ENCODE results near the gene F2R. TPM values are rescaled to one million over a fixed set of nuclear protein-coding genes. Genes with fewer than 3 reads are reported as not detected.
A peak's percentile ranks its signal among the peaks of the same experiment; 100 is the strongest.

The F2R gene
- total and polyA plus RNA-seq, 5 experiments from 2014 or later: 0.65 to 37.3 (median 1.2) TPM

DNA sequence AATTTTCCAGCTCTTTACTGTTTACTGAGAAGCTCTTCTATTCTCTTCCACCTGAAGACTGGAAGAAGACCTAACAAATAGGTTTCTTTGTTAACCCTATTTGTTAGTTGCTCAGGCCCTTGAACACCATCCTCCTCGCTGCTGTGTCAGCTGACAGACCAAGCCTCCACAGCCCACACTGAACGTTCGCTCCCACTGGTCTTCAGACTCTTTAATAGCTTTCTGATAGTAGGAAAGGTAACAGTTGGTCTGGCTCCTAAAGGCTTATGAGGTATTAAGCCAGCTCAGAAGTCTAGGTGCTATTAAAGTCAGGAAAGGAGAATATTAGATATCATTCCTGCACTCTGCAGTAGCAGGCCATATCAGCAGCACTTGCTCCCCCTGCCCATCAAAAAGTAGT lies 23.3 kb upstream of the F2R start:
- H3K27me3 Mint-ChIP-seq: no peaks in the 10 kb centered on the region
- no peaks in the 10 kb centered on the region for H3K9me3 Mint-ChIP-seq
- no peaks in the 10 kb centered on the region for H3K4me1 Mint-ChIP-seq
- no peak for DNase-seq
- no peak overlapping the region for H3K4me3 Mint-ChIP-seq
- no peak for ATAC-seq
- POLR2A ChIA-PET: no interaction called here
- H3K36me3 Mint-ChIP-seq: peaks cover 15 to 84% (median 47%) of the 10 kb centered on the region in 3 donors
- peak overlapping the region in 1 of 10 donors; percentile 27 for H3K27ac Mint-ChIP-seq

DNA sequence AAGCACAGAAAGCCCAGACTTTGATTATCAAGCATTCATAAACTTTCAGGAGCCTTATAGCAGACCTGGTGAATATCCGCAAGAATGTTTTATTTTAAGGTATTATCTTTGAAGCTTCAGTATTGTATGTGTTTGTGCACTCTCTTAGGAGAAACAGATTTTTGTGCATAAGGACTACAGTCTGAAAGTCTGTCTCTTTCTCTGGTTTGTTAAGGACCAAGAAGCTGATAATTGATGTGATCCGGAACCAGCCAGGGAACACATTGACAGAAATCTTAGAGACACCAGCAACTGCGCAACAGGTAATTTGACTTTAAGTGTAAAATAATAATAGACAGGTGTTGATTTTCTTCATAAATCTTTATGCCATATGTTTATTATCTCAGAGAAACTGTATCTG lies 22.8 kb upstream of the F2R start:
- H3K36me3 Mint-ChIP-seq: peaks cover 16 to 82% (median 45%) of the 10 kb centered on the region in 3 donors

DNA sequence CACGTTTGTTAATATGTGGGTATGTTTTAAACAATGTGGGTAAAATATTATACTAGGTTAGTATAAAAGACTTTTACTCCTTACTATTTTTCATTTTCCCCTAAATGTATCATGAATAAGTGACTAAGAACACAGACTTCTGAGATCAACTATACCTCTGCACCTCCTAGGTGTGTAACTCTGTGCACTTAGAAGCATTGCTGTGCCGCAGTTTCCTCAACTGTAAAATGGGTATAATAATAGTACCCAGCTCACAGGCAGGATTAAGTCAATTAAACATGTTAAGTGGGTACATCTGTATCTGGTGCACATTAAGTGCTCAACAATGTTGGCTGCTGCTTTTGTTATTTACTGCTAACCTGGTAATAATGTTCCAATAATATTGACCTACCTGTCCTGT lies 21.6 kb upstream of the F2R start:
- H3K4me1 Mint-ChIP-seq: no peaks in the 10 kb centered on the region
- no peak for ATAC-seq
- POLR2A ChIA-PET: no interaction called here
- H3K27me3 Mint-ChIP-seq: no peaks in the 10 kb centered on the region
- peaks cover 16 to 81% (median 47%) of the 10 kb centered on the region in 3 donors for H3K36me3 Mint-ChIP-seq
- no peak overlapping the region for H3K27ac Mint-ChIP-seq
- no peak overlapping the region for H3K4me3 Mint-ChIP-seq
- no peak for DNase-seq
- no peaks in the 10 kb centered on the region for H3K9me3 Mint-ChIP-seq

More for the DNA sequence above, 22.8 kb upstream of the F2R start:
- H3K27me3 Mint-ChIP-seq: no peaks in the 10 kb centered on the region
- ATAC-seq (no peak), DNase-seq (no peak)
- no peak overlapping the region for H3K4me3 Mint-ChIP-seq
- no peaks in the 10 kb centered on the region for H3K9me3 Mint-ChIP-seq
- POLR2A ChIA-PET: no interaction called here
- no peak overlapping the region for H3K27ac Mint-ChIP-seq
- no peaks in the 10 kb centered on the region for H3K4me1 Mint-ChIP-seq

DNA sequence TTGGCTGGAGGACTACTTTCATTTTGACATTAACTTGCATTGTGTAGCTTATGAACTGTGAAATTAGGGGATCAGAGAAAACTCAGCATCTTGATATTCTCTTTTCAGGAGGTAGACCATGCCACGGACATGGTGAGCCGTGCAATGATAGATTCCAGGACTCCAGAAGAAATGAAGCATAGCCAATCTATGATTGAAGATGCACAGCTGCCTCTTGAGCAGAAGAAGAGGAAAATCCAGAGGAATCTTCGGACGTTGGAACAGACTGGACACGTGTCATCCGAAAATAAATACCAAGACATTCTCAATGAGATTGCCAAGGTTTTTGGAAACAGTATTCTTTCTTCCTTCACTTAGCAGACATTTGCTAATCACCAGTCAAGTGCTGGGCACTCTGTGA lies 20.6 kb upstream of the F2R start:
- H3K27ac Mint-ChIP-seq: no peak overlapping the region
- no peak overlapping the region for H3K4me3 Mint-ChIP-seq
- H3K27me3 Mint-ChIP-seq: no peaks in the 10 kb centered on the region
- H3K36me3 Mint-ChIP-seq: peaks cover 16 to 80% (median 41%) of the 10 kb centered on the region in 3 donors
- H3K9me3 Mint-ChIP-seq: no peaks in the 10 kb centered on the region
- DNase-seq (no peak), ATAC-seq (no peak)
- POLR2A ChIA-PET: interaction anchor here (0.6 kb wide), 1 partner anchor 126 kb away, joined by 5 read pairs; no protein-coding TSS in a partner anchor
- H3K4me1 Mint-ChIP-seq: no peaks in the 10 kb centered on the region

DNA sequence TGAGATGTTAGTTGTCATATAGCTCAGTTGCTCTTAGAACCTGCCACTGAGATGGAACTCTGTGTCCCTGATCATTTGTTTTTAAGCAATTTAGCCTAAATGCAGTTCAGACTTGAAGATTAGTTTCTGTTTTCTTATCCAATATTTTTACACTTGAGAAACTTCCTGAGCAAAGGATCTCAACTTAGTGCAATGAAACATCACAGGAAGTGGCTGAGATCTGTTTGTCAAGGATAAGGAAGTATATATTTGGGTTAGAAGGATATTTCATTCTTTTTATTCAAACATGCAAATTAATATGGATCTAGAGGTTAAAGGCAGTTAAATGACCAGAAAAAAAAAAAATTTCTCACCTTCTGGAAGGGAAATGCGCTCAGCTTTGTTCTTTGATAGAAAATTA lies 19.7 kb upstream of the F2R start:
- Mint-ChIP-seq H3K4me1 (no peaks in the 10 kb centered on the region), H3K27me3 (no peaks in the 10 kb centered on the region), H3K4me3 (no peak overlapping the region), H3K36me3 (peaks cover 23 to 82% (median 46%) of the 10 kb centered on the region in 3 donors), H3K27ac (peak overlapping the region in 1 of 10 donors; percentile 28), H3K9me3 (no peaks in the 10 kb centered on the region)
- POLR2A ChIA-PET: no interaction called here
- ATAC-seq (no peak), DNase-seq (no peak)

DNA sequence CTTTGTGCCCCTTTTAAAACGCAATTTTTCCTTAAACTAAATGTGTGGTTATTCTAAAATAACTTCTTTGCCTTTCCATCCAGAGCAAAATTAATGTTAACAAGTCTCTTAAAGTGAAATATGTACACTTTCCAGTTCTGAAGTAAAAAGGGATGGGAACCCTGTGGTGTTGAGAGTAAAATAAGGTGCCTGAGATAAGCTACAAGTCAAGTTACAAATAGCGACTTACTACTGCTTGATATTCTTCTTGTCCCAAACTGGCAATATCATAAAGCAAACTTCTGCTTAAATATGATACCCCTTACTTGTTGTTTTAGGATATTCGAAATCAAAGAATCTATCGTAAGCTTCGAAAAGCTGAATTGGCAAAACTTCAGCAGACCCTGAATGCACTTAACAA lies 18.3 kb upstream of the F2R start:
- ATAC-seq: no peak
- POLR2A ChIA-PET: no interaction called here
- Mint-ChIP-seq H3K27ac (no peak overlapping the region), H3K27me3 (no peaks in the 10 kb centered on the region), H3K9me3 (no peaks in the 10 kb centered on the region), H3K4me1 (no peaks in the 10 kb centered on the region), H3K4me3 (no peak overlapping the region), H3K36me3 (peaks cover 31 to 82% (median 57%) of the 10 kb centered on the region in 3 donors)
- DNase-seq: no peak

DNA sequence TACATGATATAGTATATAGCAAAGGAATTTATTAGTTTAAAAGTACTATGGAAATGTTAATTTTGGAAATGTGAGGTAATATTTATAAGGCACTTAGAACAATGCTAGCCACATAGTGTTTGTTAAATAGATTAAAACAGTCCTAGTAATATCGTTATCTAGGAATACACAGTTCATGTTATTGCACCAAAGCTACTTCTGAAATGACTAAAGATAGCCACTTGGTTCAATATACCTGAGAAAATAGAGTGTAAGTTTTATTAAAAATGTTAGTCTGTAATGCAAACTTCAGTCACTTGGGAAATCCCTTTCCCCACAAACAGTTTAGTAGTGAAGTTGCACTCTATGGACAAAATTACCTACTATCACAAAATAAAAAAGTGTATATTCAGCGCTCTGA lies 15.4 kb upstream of the F2R start:
- ATAC-seq: no peak
- Mint-ChIP-seq H3K4me1 (peaks cover 0 to 3% (median 0%) of the 10 kb centered on the region in 4 donors), H3K27me3 (no peaks in the 10 kb centered on the region), H3K27ac (peak overlapping the region in 1 of 10 donors; percentile 1), H3K4me3 (no peak overlapping the region), H3K9me3 (no peaks in the 10 kb centered on the region), H3K36me3 (peaks cover 27 to 74% (median 49%) of the 10 kb centered on the region in 3 donors)
- DNase-seq: no peak
- POLR2A ChIA-PET: no interaction called here

DNA sequence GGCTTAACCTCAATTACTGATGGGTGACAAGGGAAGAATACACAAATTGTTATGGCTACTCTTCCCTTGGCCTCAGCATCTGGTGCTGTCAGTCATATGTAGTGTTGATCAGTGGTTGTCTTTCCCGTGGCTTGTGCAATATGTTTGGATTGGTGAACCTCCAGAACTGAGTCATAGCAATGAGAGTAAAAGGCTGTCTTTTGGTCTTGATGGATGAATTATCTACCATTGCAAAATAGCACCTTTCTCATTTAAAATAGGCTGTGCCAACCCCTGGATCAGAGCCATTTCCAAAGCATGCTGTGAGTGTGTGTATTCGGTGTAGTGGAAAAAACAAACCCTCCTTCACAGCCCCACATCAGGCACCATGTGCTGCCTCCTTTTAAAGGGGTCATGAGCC lies 14.6 kb upstream of the F2R start:
- H3K4me1 Mint-ChIP-seq: peaks cover 0 to 5% (median 0%) of the 10 kb centered on the region in 4 donors
- H3K27me3 Mint-ChIP-seq: no peaks in the 10 kb centered on the region
- H3K36me3 Mint-ChIP-seq: peaks cover 24 to 74% (median 45%) of the 10 kb centered on the region in 3 donors

DNA sequence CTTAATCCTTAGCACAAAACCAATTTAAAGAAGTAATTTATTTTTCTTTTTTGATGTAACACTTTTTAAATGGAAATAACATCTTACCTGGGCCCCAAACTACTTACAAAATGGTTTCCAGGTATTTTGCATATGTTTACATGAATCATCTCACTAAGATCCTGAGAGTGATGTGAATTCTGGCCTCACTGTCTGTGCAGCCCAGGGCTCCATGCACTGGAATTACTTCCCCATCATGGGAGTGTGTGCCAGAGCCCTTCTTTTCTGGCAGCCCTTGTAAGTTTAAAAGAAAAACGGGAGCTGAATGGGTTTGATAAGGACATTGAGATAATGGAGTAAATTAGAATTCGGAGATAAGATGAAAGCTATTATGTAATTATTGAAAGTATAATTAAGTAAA lies 12.2 kb upstream of the F2R start:
- Mint-ChIP-seq H3K4me3 (no peak overlapping the region), H3K36me3 (peaks cover 16 to 80% (median 45%) of the 10 kb centered on the region in 3 donors), H3K4me1 (peaks cover 0 to 5% (median 0%) of the 10 kb centered on the region in 4 donors), H3K9me3 (no peaks in the 10 kb centered on the region), H3K27me3 (no peaks in the 10 kb centered on the region), H3K27ac (no peak overlapping the region)
- ATAC-seq: no peak
- no peak for DNase-seq
- POLR2A ChIA-PET: no interaction called here

More for the DNA sequence above, 14.6 kb upstream of the F2R start:
- POLR2A ChIA-PET: no interaction called here
- H3K4me3 Mint-ChIP-seq: no peak overlapping the region
- H3K9me3 Mint-ChIP-seq: no peaks in the 10 kb centered on the region
- ATAC-seq (no peak), DNase-seq (no peak)
- H3K27ac Mint-ChIP-seq: no peak overlapping the region

DNA sequence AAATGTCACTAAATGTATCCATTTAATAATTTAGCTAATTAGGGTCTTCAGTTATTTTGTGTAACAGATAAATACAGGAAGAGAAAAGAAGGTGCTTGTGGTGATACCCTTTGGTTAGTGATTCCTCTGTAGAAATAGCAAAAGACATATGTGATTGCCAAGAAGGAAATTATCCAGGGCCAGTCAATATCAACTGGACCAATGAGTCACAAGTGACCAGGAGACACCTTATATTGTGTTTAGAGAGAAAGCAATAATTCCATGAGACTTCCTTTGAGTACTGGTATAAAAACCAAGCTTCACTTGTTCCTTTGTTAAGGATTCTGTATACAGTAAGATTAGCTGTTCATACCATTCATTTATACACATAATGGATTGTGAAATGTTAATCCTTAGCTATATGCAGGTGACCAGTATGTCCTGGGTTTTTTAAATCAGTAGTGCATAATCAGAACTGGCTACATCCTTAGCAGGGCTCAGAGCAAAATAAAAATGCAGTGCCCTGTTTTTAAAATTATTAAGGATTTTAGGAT lies 11.7 kb upstream of the F2R start:
- Mint-ChIP-seq H3K4me1 (peaks cover 0 to 5% (median 0%) of the 10 kb centered on the region in 4 donors), H3K27me3 (no peaks in the 10 kb centered on the region), H3K9me3 (no peaks in the 10 kb centered on the region), H3K4me3 (no peak overlapping the region), H3K27ac (no peak overlapping the region), H3K36me3 (peaks cover 16 to 77% (median 42%) of the 10 kb centered on the region in 3 donors)
- POLR2A ChIA-PET: no interaction called here
- ATAC-seq (no peak), DNase-seq (no peak)

DNA sequence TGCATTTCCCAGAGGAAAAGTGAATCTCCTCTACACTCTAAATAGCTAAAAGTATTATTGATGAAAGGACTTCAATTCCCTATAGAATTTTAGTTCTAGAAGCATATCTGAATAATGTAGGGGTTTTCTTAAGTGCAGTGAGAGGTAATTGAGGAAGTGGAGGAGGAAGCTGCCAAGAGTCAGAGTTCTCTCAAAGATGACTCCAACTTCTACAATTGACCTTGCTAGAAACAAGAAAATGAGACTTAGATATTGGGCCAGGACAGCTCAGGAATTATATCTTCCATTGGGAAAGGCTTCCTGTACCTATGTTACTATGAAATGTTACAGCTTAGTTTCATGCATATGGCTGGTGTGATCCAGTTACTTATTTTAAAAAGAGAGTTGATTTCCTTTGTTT lies 10.4 kb upstream of the F2R start:
- Mint-ChIP-seq H3K4me1 (peaks cover 0 to 5% (median 0%) of the 10 kb centered on the region in 4 donors), H3K27ac (no peak overlapping the region), H3K27me3 (no peaks in the 10 kb centered on the region), H3K9me3 (no peaks in the 10 kb centered on the region), H3K4me3 (no peak overlapping the region), H3K36me3 (peaks cover 16 to 65% (median 38%) of the 10 kb centered on the region in 3 donors)
- ATAC-seq: no peak
- DNase-seq: no peak
- POLR2A ChIA-PET: interaction anchor here (0.5 kb wide), 1 partner anchor 248 kb away, joined by 3 read pairs; no protein-coding TSS in a partner anchor

DNA sequence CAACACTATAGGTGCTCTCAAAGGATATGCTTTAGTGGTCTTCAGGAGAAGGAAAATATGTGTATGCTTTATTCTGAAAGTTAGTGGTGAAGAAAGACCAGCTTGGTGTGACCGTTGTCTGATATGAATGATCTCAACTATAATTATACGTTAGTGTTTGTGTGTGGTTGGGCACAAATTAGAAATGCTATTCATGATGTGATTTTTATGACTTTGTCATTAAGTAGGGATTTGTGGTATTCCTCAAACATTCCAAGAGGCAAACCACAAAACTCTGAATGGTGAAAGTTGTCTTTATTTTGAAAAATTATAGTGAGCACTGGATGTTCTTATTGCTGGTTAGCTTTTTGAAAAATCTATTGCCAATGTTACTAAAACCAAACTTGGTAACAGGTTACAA lies 6.2 kb upstream of the F2R start:
- H3K9me3 Mint-ChIP-seq: no peaks in the 10 kb centered on the region
- no peak overlapping the region for H3K4me3 Mint-ChIP-seq
- ATAC-seq (no peak), DNase-seq (no peak)
- peaks cover 6 to 15% (median 9%) of the 10 kb centered on the region in 5 donors for H3K27me3 Mint-ChIP-seq
- H3K4me1 Mint-ChIP-seq: peaks cover 3 to 13% (median 12%) of the 10 kb centered on the region in 4 donors
- POLR2A ChIA-PET: no interaction called here
- peaks cover 0 to 32% (median 14%) of the 10 kb centered on the region in 3 donors for H3K36me3 Mint-ChIP-seq
- no peak overlapping the region for H3K27ac Mint-ChIP-seq

DNA sequence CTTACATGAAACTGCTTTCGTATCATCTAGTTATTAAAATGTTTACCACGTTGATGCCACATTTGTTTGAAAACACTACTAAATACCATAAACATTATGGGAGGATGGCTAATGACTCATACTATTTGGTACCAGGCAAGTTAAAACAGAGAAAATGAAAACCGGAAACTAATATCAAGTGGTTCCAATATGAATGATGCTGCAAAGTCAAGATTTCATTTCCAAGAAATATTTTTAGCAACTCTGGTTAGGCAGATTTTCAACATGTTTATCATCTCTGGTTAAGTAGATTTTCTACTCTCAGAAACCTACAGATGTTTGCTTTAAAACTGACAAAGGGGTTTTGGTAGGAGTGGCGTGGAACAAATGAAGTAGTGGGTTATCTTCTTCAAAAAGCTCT lies 4.9 kb upstream of the F2R start:
- H3K4me1 Mint-ChIP-seq: peaks cover 3 to 24% (median 17%) of the 10 kb centered on the region in 4 donors
- no peak for DNase-seq
- peaks cover 0 to 1% (median 0%) of the 10 kb centered on the region in 9 donors for H3K9me3 Mint-ChIP-seq
- POLR2A ChIA-PET: no interaction called here
- no peak for ATAC-seq
- H3K27ac Mint-ChIP-seq: no peak overlapping the region
- peaks cover 6 to 23% (median 17%) of the 10 kb centered on the region in 5 donors for H3K27me3 Mint-ChIP-seq
- H3K4me3 Mint-ChIP-seq: no peak overlapping the region
- H3K36me3 Mint-ChIP-seq: peaks cover 0 to 25% (median 8%) of the 10 kb centered on the region in 3 donors

All from naive thymus-derived CD8-positive, alpha-beta T cell (primary cell).